ENCODE data around the gene CUX1.
"Not testable (repeated sequence)": the region's sequence is repeated elsewhere in the genome, so short reads cannot be mapped to it uniquely, and the experiment has no call there.

Gene CUX1

GRCh38 chr7:102115931-102116330, 298.5 kb downstream of the CUX1 start:
- DNase-seq: no peak

- DNase-seq: no peak
These were observed 300.3 kb downstream of the CUX1 start for GRCh38 chr7:102117743-102118142.

- DNase-seq: no peak
These were observed 301.8 kb downstream of the CUX1 start for GRCh38 chr7:102119213-102119651.

GRCh38 chr7:102119925-102120324, 302.5 kb downstream of the CUX1 start:
- no peak for DNase-seq

- DNase-seq: no peak
These were observed 303.3 kb downstream of the CUX1 start for GRCh38 chr7:102120666-102121195.

GRCh38 chr7:102122026-102122425, 304.6 kb downstream of the CUX1 start:
- DNase-seq: no peak

GRCh38 chr7:102125127-102125596, 307.7 kb downstream of the CUX1 start:
- no peak for DNase-seq

- no peak for DNase-seq
These were observed 310.9 kb downstream of the CUX1 start for GRCh38 chr7:102128303-102128702.

- DNase-seq: no peak
These were observed 312.4 kb downstream of the CUX1 start for GRCh38 chr7:102129636-102130370.

- no peak for DNase-seq
These were observed 314.9 kb downstream of the CUX1 start for GRCh38 chr7:102132209-102132752.

GRCh38 chr7:102138676-102139075, 321.2 kb downstream of the CUX1 start:
- DNase-seq: no peak

GRCh38 chr7:102140952-102141370, 323.5 kb downstream of the CUX1 start:
- DNase-seq: no peak

- DNase-seq: not testable (repeated sequence)
These were observed 325.0 kb downstream of the CUX1 start for GRCh38 chr7:102142433-102142832.

- DNase-seq: no peak
These were observed 328.7 kb downstream of the CUX1 start for GRCh38 chr7:102146122-102146521.

- no peak for DNase-seq
These were observed 329.6 kb downstream of the CUX1 start for GRCh38 chr7:102147008-102147407.

GRCh38 chr7:102148799-102149198, 331.4 kb downstream of the CUX1 start:
- no peak for DNase-seq

- no peak for DNase-seq
These were observed 332.0 kb downstream of the CUX1 start for GRCh38 chr7:102149416-102149815.

GRCh38 chr7:102150266-102150665, 332.8 kb downstream of the CUX1 start:
- no peak for DNase-seq

GRCh38 chr7:102152672-102153598, 335.5 kb downstream of the CUX1 start:
- DNase-seq: no peak

- DNase-seq: no peak
These were observed 336.1 kb downstream of the CUX1 start for GRCh38 chr7:102153599-102153946.

- DNase-seq: no peak
These were observed 337.0 kb downstream of the CUX1 start for GRCh38 chr7:102154425-102154824.

- no peak for DNase-seq
These were observed 338.5 kb downstream of the CUX1 start for GRCh38 chr7:102155821-102156441.

GRCh38 chr7:102156867-102157266, 339.4 kb downstream of the CUX1 start:
- DNase-seq: no peak

All from activated CD4-positive, alpha-beta T cell treated with anti-CD3 and anti-CD28 coated beads, Interleukin-2, amount 50 U/mL, for 1 hour (primary cell).